22Rv1 (cell line): ENCODE data around the gene EEIG1.

Source experiments
- H3K27ac ChIP-seq: fragments of 450-650 bp; 2 replicates; pipeline ENCODE4 v1.5.1; 2017
- ZFX ChIP-seq: fragments of 450-650 bp; IDR thresholded peaks from 2 replicates; pipeline ENCODE4 v1.6.1; 2017; ENCODE audit warnings: antibody characterized with exemption, borderline replicate concordance
- TF ChIP-seq, protein P1 (sequence below): fragments of 450-650 bp; IDR thresholded peaks from 2 replicates; pipeline ENCODE4 v1.5.1; 2017; ENCODE audit warnings: mild to moderate bottlenecking

EEIG1 gene

GRCh38 chr9:127943731-127944144 lies 37.1 kb downstream of the EEIG1 start:
- no peak overlapping the region for H3K27ac ChIP-seq

DNA sequence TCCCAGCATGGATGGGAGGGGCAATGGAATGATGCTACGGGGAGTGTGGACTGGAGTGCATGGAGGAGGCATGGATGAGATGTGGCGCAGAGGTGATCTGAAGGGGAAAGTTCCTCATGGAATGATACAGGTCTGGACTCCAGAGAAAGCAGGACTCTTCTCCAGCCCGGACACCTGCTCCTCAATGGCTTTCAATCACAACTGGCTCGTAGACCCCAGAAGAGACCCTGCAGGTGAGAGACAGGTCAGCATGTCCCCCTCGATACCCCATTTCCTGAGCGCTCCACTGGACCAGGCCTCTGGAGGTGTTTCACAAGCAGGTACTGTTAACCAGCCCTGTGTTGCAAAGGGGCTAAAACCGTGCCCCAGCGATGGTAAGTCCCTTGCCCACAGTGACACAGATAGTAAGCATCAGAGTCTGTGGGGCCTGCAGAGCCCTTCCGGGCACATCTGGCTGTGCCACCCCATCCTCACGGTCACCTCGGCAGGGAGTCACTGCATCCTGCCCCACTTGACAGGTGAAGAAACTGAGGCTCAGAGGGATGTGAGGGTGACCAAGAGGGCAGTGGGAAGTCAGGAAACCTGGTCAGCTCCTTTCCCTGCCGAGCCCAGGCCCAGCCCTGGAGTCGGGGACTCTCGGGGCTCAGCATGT lies 37.7 kb downstream of the EEIG1 start:
- no peak overlapping the region for H3K27ac ChIP-seq
- TF ChIP-seq ZFX: no peak
- TF ChIP-seq, protein P1, sequence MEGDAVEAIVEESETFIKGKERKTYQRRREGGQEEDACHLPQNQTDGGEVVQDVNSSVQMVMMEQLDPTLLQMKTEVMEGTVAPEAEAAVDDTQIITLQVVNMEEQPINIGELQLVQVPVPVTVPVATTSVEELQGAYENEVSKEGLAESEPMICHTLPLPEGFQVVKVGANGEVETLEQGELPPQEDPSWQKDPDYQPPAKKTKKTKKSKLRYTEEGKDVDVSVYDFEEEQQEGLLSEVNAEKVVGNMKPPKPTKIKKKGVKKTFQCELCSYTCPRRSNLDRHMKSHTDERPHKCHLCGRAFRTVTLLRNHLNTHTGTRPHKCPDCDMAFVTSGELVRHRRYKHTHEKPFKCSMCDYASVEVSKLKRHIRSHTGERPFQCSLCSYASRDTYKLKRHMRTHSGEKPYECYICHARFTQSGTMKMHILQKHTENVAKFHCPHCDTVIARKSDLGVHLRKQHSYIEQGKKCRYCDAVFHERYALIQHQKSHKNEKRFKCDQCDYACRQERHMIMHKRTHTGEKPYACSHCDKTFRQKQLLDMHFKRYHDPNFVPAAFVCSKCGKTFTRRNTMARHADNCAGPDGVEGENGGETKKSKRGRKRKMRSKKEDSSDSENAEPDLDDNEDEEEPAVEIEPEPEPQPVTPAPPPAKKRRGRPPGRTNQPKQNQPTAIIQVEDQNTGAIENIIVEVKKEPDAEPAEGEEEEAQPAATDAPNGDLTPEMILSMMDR: peak; percentile 44

More at GRCh38 chr9:127943731-127944144, 37.1 kb downstream of the EEIG1 start:
- no peak for TF ChIP-seq ZFX
- TF ChIP-seq, protein P1: peak; percentile 84

- TF ChIP-seq ZFX: no peak
- TF ChIP-seq, protein P1: peak; percentile 97
- H3K27ac ChIP-seq: no peak overlapping the region
Observed at GRCh38 chr9:127942216-127943010, 38.4 kb downstream of the EEIG1 start.

DNA sequence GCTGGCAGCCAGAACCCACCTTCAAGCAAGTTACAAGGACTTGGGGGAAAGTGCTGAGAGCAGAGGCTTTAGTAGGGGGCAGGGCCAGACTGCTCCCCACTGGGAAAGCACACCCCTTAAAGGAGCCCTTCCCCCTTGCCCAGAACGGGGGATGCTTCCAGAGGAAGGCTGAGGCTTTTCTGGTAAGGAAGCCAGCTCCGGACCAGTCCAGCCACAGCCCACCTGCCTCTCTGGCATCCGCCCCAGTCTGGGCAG lies 38.9 kb downstream of the EEIG1 start:
- no peak for TF ChIP-seq ZFX
- TF ChIP-seq, protein P1: no peak
- H3K27ac ChIP-seq: no peak overlapping the region

DNA sequence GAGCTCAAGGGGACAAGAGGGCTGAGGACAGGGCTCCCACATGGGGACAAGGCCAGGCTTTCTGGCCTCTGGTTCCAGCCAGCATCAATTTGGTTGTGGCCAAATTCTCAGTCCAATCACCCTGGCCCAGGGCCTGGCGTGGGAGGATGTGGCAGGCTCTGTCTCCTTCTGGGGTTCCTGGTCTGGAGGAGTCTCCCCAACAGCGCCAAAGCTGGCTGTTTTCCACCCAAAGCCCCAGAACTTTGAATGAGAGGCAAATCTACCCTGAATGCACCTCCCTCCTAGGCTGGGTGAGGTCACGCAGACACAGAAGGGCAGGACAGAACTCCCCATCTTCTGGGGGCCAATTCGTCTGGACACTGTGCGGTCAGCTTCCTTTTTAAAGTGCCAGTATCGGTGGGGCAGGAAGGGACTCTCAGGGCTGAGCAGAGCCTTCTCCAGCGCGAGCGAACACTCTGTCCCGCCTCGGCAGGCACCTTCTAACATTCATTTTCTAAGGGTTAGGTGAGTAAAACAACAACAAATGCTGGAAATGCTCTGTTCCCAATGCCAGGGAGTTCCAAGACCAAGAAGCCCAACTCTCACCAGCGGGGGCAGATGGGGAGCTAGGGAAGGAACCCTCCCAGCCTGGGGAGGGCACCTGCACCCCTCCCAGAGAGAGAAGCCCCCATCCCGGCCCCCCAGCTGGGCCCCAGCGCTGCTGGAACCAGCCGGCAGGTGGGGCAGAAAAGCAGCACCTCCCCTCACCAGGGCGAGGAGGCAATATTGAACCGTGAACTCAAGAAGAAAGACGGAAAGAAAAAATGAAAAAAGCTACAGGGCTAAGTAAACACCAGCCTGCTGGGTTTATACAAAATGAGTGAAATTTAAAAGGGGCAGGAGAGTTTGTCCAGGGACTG lies 39.5 kb downstream of the EEIG1 start:
- H3K27ac ChIP-seq: no peak overlapping the region
- no peak for TF ChIP-seq ZFX
- TF ChIP-seq, protein P1: no peak

- TF ChIP-seq, protein P1: no peak
- no peak for TF ChIP-seq ZFX
- no peak overlapping the region for H3K27ac ChIP-seq
Observed at GRCh38 chr9:127940593-127940992, 40.2 kb downstream of the EEIG1 start.
